ENCODE data around the gene PCP2. TPM values are rescaled to one million over a fixed set of nuclear protein-coding genes. Genes with fewer than 3 reads are reported as not detected.

The PCP2 gene
- total RNA-seq, 1 experiment from 2014 or later = not detected

GRCh38 chr19:7600721-7601120 lies 32.8 kb downstream of the PCP2 start:
- DNase-seq (ENCODE audit: low read depth) = no peak

- DNase-seq (ENCODE audit: low read depth) = no peak
Measured at GRCh38 chr19:7598180-7598579, 35.3 kb downstream of the PCP2 start.

GRCh38 chr19:7597689-7598088 lies 35.8 kb downstream of the PCP2 start:
- DNase-seq (ENCODE audit: low read depth) = no peak

- DNase-seq (ENCODE audit: low read depth) = no peak
Measured at GRCh38 chr19:7596211-7596937, 37.1 kb downstream of the PCP2 start.

- DNase-seq (ENCODE audit: low read depth) = no peak
Measured at GRCh38 chr19:7595466-7596133, 37.9 kb downstream of the PCP2 start, which contains the start of gene CAMSAP3. TSS of gene CAMSAP3 (plus strand) at chr19:7595863. CDS start at chr19:7596003, 140 bp downstream.

GRCh38 chr19:7590256-7590655 lies 43.3 kb downstream of the PCP2 start:
- DNase-seq (ENCODE audit: low read depth) = no peak

- no peak for DNase-seq (ENCODE audit: low read depth)
Measured at GRCh38 chr19:7589822-7590221, 43.7 kb downstream of the PCP2 start.

GRCh38 chr19:7582446-7582845 lies 51.1 kb downstream of the PCP2 start:
- DNase-seq (ENCODE audit: low read depth) = no peak

Other genes starting within 250 kb of the PCP2 start
- gene PEX11G, start 144.7 kb downstream of the PCP2 start, total RNA-seq (2014; rRNA removed) = 3.5 and 3.8 TPM in 2 replicates
- 59.1 and 59.6 TPM in 2 replicates for gene ZNF358, start 117.6 kb downstream of the PCP2 start, total RNA-seq (2014; rRNA removed)
- 7.4 and 8.9 TPM in 2 replicates for gene MCOLN1, start 111.1 kb downstream of the PCP2 start, total RNA-seq (2014; rRNA removed)
- gene PNPLA6, start 98.0 kb downstream of the PCP2 start, total RNA-seq (2014; rRNA removed) = 64.7 and 81.5 TPM in 2 replicates
- gene CAMSAP3, start 37.9 kb downstream of the PCP2 start, total RNA-seq (2014; rRNA removed) = not detected in 2 replicates
- 37.1 and 39.0 TPM in 2 replicates for gene XAB2, start 4.2 kb downstream of the PCP2 start, total RNA-seq (2014; rRNA removed)
- gene PET100, start 3.9 kb downstream of the PCP2 start, total RNA-seq (2014; rRNA removed) = 6.4 and 13.1 TPM in 2 replicates
- 0.11 TPM in 1 of 2 replicates, not detected in the other for gene STXBP2, start 3.4 kb upstream of the PCP2 start, total RNA-seq (2014; rRNA removed)
- not detected in 2 replicates for gene RETN, start 35.3 kb upstream of the PCP2 start, total RNA-seq (2014; rRNA removed)
- not detected in 2 replicates for gene MCEMP1, start 43.4 kb upstream of the PCP2 start, total RNA-seq (2014; rRNA removed)
- 96.8 and 101 TPM in 2 replicates for gene TRAPPC5, start 47.1 kb upstream of the PCP2 start, total RNA-seq (2014; rRNA removed)
- gene FCER2, start 68.4 kb upstream of the PCP2 start, total RNA-seq (2014; rRNA removed) = not detected in 2 replicates
- gene CLEC4G, start 98.4 kb upstream of the PCP2 start, total RNA-seq (2014; rRNA removed) = not detected in 2 replicates
- not detected in 2 replicates for gene CD209, start 113.8 kb upstream of the PCP2 start, total RNA-seq (2014; rRNA removed)
- gene CLEC4M, start 129.5 kb upstream of the PCP2 start, total RNA-seq (2014; rRNA removed) = not detected in 2 replicates
- 19.5 and 21.5 TPM in 2 replicates for gene EVI5L, start 196.5 kb upstream of the PCP2 start, total RNA-seq (2014; rRNA removed)
- not detected in 2 replicates for gene PRR36, start 240.7 kb upstream of the PCP2 start, total RNA-seq (2014; rRNA removed)

All from LHCN-M2 (cell line).